Peyer's patch (tissue), 4 donors: ENCODE results near the gene LPO. TPM values are rescaled to one million over a fixed set of nuclear protein-coding genes. Genes with fewer than 3 reads are reported as not detected.

Source experiments
- DNase-seq, 3 donors: peaks; one replicate each; pipeline ENCODE4 v3.0.0-alpha.2; 2017 to 2019
- H3K27ac ChIP-seq, 4 donors: fragments of 200-600 bp; sonication (generic); one replicate each; pipeline ENCODE4 v1.5.1; 2016 to 2019
- H3K27me3 ChIP-seq, 2 donors: fragments of 200-600 bp; sonication (generic); one replicate each; pipeline ENCODE4 v1.5.1; 2019
- H3K36me3 ChIP-seq, 3 donors: fragments of 200-600 bp; sonication (generic); one replicate each; pipeline ENCODE4 v1.5.1; 2016 to 2019
- H3K4me1 ChIP-seq, 4 donors: fragments of 200-600 bp; sonication (generic); one replicate each; pipeline ENCODE4 v1.5.1; 2016 to 2019
- H3K4me3 ChIP-seq, 4 donors: fragments of 200-600 bp; sonication (generic); 1 replicate in 3 of 4; 2 replicates in 1 of 4; pipeline ENCODE4 v1.5.1; 2016 to 2019; ENCODE audit warnings: mild to moderate bottlenecking in 1 of 4
- H3K9me3 ChIP-seq, 4 donors: fragments of 200-600 bp; sonication (generic); one replicate each; pipeline ENCODE4 v1.5.1; 2016 to 2019; ENCODE audit warnings: mild to moderate bottlenecking in 1 of 4
- POLR2A ChIP-seq, 2 donors: fragments of 450-650 bp; IDR thresholded peaks; one replicate each; pipeline ENCODE4 v1.5.1; 2017; ENCODE audit warnings: antibody characterized with exemption in 2 of 2, mild to moderate bottlenecking in 2 of 2, moderate library complexity in 2 of 2
- total RNA-seq, 4 donors: library from RNA; depleted of rRNA; stranded (reverse); fragments of >200 nt; gene quantifications; one replicate each; pipeline ENCODE4 v1.1.0, GENCODE V29; 2016
- TF ChIP-seq, protein P1 (sequence below), 6 experiments: fragments of 450-650 bp in 4 of 6; fragments of 200-600 bp in 2 of 6; sonication (generic) in 1 of 6; IDR thresholded peaks; one replicate each; pipeline ENCODE4 v1.5.1; 2017 to 2019; ENCODE audit warnings: antibody characterized with exemption in 6 of 6, mild to moderate bottlenecking in 3 of 6, moderate library complexity in 1 of 6

The LPO gene
- total RNA-seq, 4 donors from 2014 or later = 2.3 to 9.0 TPM; not detected in 2

DNA sequence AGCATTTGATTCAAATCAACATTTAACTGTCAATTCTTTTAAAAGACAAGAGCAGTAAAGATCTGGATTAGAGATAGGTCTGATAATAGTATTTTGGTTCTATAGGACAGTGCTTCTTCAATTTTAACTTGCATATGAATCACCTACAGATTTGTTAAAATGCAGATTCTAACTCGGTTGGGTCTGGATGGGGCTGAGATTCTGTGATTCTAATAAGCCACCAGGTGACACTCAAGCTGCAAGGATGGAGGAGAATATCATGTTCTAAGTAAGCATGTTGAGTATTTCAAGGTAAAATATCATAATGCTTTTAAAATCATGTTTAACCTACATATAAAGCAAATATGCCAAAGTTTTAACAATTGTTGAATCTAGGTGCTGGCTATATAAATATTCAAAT is 74.4 kb downstream of the LPO start:
- TF ChIP-seq, protein P1, sequence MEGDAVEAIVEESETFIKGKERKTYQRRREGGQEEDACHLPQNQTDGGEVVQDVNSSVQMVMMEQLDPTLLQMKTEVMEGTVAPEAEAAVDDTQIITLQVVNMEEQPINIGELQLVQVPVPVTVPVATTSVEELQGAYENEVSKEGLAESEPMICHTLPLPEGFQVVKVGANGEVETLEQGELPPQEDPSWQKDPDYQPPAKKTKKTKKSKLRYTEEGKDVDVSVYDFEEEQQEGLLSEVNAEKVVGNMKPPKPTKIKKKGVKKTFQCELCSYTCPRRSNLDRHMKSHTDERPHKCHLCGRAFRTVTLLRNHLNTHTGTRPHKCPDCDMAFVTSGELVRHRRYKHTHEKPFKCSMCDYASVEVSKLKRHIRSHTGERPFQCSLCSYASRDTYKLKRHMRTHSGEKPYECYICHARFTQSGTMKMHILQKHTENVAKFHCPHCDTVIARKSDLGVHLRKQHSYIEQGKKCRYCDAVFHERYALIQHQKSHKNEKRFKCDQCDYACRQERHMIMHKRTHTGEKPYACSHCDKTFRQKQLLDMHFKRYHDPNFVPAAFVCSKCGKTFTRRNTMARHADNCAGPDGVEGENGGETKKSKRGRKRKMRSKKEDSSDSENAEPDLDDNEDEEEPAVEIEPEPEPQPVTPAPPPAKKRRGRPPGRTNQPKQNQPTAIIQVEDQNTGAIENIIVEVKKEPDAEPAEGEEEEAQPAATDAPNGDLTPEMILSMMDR (IDR thresholded peaks at IDR 0.05) = peak in 2 of 6 experiments; percentile 12 to 13
- no peak for TF ChIP-seq POLR2A (IDR thresholded peaks at IDR 0.05)
- Histone ChIP-seq H3K27ac (no peak overlapping the region), H3K27me3 (no peaks in the 10 kb centered on the region), H3K4me1 (peaks cover 0 to 3% (median 0%) of the 10 kb centered on the region in 4 donors), H3K36me3 (no peaks in the 10 kb centered on the region), H3K9me3 (no peaks in the 10 kb centered on the region), H3K4me3 (no peak overlapping the region)
- DNase-seq = no peak

DNA sequence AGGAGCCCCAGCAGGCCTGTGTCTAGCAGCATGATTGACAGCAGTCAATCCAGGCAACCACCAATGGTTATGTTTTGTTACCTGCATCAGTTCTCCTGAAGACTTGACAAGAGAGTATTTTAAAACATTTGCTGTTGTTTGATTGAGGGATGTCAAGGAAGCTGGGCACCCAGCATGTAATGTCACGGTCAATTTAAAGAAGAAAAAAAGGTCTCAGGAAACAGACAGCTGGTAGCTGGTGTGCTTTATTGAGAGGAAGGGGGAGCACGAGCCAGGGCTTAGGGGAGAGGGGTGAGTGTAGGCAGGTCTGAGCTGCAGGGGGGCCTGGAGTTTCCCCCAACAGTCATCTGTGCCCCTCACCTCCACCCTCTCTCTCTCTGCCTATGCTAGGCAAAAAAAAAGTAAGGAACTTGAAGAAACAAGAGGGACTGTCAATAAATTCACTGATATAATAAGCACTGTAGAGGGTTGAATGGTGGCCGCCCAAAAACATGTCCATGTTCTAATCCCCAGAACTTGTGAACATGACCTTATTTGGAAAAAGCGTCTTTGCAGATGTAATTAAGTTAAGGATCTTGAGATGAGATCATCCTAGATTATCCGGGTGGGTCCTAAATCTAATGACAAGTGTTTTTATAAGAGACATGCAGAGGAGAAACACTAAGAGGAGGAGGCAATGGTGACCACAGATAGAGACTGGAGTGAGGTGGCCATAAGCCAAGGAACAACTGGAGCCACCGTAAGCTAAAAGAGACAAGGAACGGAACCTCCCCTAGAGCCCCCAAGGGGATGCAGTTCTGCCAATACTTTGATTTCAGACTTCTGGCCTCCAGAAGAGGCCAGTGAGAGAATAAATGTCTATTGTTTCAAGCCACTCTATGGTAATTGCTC is 75.7 kb downstream of the LPO start:
- DNase-seq = no peak
- no peaks in the 10 kb centered on the region for H3K9me3 ChIP-seq
- peaks cover 0 to 5% (median 0%) of the 10 kb centered on the region in 4 donors for H3K4me1 ChIP-seq
- H3K27ac ChIP-seq = no peak overlapping the region
- H3K27me3 ChIP-seq = no peaks in the 10 kb centered on the region
- no peaks in the 10 kb centered on the region for H3K36me3 ChIP-seq
- TF ChIP-seq, protein P1 (IDR thresholded peaks at IDR 0.05) = no peak
- TF ChIP-seq POLR2A (IDR thresholded peaks at IDR 0.05) = no peak
- no peak overlapping the region for H3K4me3 ChIP-seq

DNA sequence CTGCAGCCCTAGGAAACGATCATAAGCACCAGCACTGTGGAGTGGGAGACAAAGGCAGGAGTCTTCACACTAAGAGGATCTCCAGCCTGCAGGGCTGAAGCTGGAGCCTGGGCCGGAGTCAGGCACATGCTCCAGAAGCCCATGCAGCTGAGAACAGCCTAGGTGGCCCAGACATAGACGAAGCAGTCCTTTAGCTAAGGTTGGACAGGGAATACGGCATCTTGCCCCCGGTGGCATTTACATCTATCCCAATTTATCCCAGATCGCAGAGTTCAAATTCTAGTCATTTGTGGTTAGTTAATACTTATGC is 76.3 kb downstream of the LPO start:
- peak in 1 of 3 donors; percentile 6 for DNase-seq

DNA sequence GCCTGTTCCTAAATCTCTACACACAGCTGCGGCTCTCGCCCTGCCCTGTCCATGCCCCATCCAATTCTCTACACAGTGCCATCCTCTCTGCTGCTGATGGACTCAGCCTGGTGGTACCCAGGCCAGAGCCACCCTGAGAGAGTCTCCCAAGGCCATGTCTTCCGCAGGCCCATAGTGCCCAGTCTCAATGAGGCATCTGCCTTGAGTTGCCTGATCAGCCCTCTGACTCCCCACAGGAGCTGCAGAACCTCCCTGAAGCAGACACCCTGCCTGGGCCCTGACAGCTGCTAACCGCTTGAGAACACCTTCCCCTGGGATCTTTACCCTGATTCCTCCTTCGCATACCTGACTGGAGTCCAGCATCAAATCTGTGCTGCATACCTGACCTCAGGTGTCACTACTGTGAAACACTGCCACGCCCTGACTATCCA is 76.9 kb downstream of the LPO start:
- no peaks in the 10 kb centered on the region for H3K27me3 ChIP-seq
- H3K4me3 ChIP-seq = no peak overlapping the region
- no peaks in the 10 kb centered on the region for H3K9me3 ChIP-seq
- peaks cover 0 to 5% (median 0%) of the 10 kb centered on the region in 4 donors for H3K4me1 ChIP-seq
- TF ChIP-seq, protein P1 (IDR thresholded peaks at IDR 0.05) = no peak
- no peak for TF ChIP-seq POLR2A (IDR thresholded peaks at IDR 0.05)
- H3K36me3 ChIP-seq = no peaks in the 10 kb centered on the region
- no peak for DNase-seq
- H3K27ac ChIP-seq = no peak overlapping the region

More for the DNA sequence above, 76.3 kb downstream of the LPO start:
- peaks cover 0 to 5% (median 0%) of the 10 kb centered on the region in 4 donors for H3K4me1 ChIP-seq
- no peak overlapping the region for H3K4me3 ChIP-seq
- TF ChIP-seq, protein P1 (IDR thresholded peaks at IDR 0.05) = no peak
- no peak for TF ChIP-seq POLR2A (IDR thresholded peaks at IDR 0.05)
- H3K9me3 ChIP-seq = no peaks in the 10 kb centered on the region
- H3K27me3 ChIP-seq = no peaks in the 10 kb centered on the region
- H3K36me3 ChIP-seq = no peaks in the 10 kb centered on the region
- no peak overlapping the region for H3K27ac ChIP-seq

DNA sequence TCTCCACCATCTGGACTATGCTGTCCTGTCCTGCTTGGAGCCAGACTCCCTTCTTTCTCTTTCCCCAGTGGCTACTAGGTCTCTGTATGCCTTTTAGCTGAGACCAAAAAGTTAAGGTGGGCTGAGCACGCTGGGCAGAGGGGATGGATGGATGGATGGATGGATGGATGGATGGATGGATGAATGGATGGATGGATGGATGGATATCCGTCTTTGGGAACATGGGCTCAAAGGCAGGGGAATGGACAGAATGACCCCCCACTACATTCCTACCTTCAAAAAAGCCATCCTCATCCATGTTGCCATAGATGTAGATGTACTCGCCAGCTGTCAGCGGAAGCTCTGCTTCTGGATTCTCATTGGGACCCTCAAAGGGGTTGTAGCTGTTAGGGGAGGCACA is 77.4 kb downstream of the LPO start:
- Histone ChIP-seq H3K27me3 (no peaks in the 10 kb centered on the region), H3K27ac (no peak overlapping the region), H3K4me1 (peaks cover 0 to 5% (median 0%) of the 10 kb centered on the region in 4 donors), H3K9me3 (no peaks in the 10 kb centered on the region), H3K36me3 (no peaks in the 10 kb centered on the region), H3K4me3 (no peak overlapping the region)
- DNase-seq = no peak
- TF ChIP-seq POLR2A (IDR thresholded peaks at IDR 0.05) = no peak
- TF ChIP-seq, protein P1 (IDR thresholded peaks at IDR 0.05) = no peak
